Loucy (cell line): ENCODE measurements around the gene WLS.

Source experiments
- H2AFZ ChIP-seq: fragments of 200-600 bp; sonication (generic); 2 replicates; pipeline ENCODE4 v1.6.0; 2016; ENCODE audit warnings: antibody characterized with exemption, mild to moderate bottlenecking, low read length, moderate library complexity
- H3F3A ChIP-seq: fragments of 200-600 bp; 2 replicates; pipeline ENCODE4 v1.6.0; 2016; ENCODE audit warnings: antibody characterized with exemption, low read depth, mild to moderate bottlenecking
- H3K27me3 ChIP-seq: fragments of 200-600 bp; sonication (generic); 2 replicates; pipeline ENCODE4 v1.6.1; 2014; ENCODE audit warnings: low read length, mild to moderate bottlenecking; ENCODE audit not compliant: insufficient read depth, poor library complexity, severe bottlenecking
- H3K36me3 ChIP-seq: fragments of 200-600 bp; sonication (generic); 2 replicates; pipeline ENCODE4 v1.6.1; 2016; ENCODE audit warnings: low read length; ENCODE audit not compliant: insufficient read depth
- H3K4me1 ChIP-seq: fragments of 200-600 bp; sonication (generic); 2 replicates; pipeline ENCODE4 v1.5.1; 2014; ENCODE audit warnings: low read length, mild to moderate bottlenecking; ENCODE audit not compliant: insufficient read depth, poor library complexity, severe bottlenecking
- H3K4me2 ChIP-seq: fragments of 200-600 bp; sonication (generic); 2 replicates; pipeline ENCODE4 v1.6.0; 2014; ENCODE audit warnings: antibody characterized with exemption, low read length, low read depth, mild to moderate bottlenecking; ENCODE audit not compliant: poor library complexity, severe bottlenecking
- H3K4me3 ChIP-seq: fragments of 200-600 bp; sonication (generic); 2 replicates; pipeline ENCODE4 v1.5.1; 2014; ENCODE audit warnings: low read length, mild to moderate bottlenecking, mixed read lengths; ENCODE audit not compliant: poor library complexity, severe bottlenecking
- H3K79me2 ChIP-seq: fragments of 200-600 bp; sonication (generic); 2 replicates; pipeline ENCODE4 v1.6.1; 2014; ENCODE audit warnings: low read length; ENCODE audit not compliant: insufficient read depth
- H3K9ac ChIP-seq: fragments of 200-600 bp; sonication (generic); 2 replicates; pipeline ENCODE4 v1.6.0; 2014; ENCODE audit warnings: mild to moderate bottlenecking, low read depth, low read length, moderate library complexity; ENCODE audit not compliant: poor library complexity, severe bottlenecking
- H3K9me2 ChIP-seq: fragments of 200-600 bp; sonication (generic); replicated peaks from 2 replicates; pipeline ENCODE4 v1.6.1; 2016; ENCODE audit warnings: low read depth, low read length, mixed read lengths
- H3K9me3 ChIP-seq: fragments of 200-600 bp; sonication (generic); 2 replicates; pipeline ENCODE4 v1.6.1; 2014; ENCODE audit warnings: mild to moderate bottlenecking, antibody characterized with exemption, low read length, low read depth; ENCODE audit not compliant: insufficient read depth
- H4K20me1 ChIP-seq: fragments of 200-600 bp; sonication (generic); 2 replicates; pipeline ENCODE4 v1.6.0; 2014; ENCODE audit warnings: antibody characterized with exemption, low read length, mild to moderate bottlenecking; ENCODE audit not compliant: insufficient read depth, poor library complexity, severe bottlenecking
- CTCF ChIP-seq: fragments of 200-600 bp; sonication (generic); conservative IDR thresholded peaks from 2 replicates; pipeline ENCODE4 v1.5.1; 2014; ENCODE audit warnings: mild to moderate bottlenecking, antibody characterized with exemption, low read length
- EZH2phosphoT487 ChIP-seq: fragments of 200-600 bp; IDR thresholded peaks from 2 replicates; pipeline ENCODE4 v1.6.1; 2018; ENCODE audit warnings: antibody characterized with exemption, mild to moderate bottlenecking, moderate library complexity, borderline replicate concordance

WLS gene

GRCh38 chr1:68136187-68136586 is 96.1 kb downstream of the WLS start:
- Histone ChIP-seq H3K9me2 (no peaks in the 10 kb centered on the region), H3K9ac (no peak overlapping the region), H3K4me2 (no peak overlapping the region), H3K9me3 (no peaks in the 10 kb centered on the region), H3K27me3 (no peaks in the 10 kb centered on the region), H4K20me1 (no peaks in the 10 kb centered on the region), H3F3A (no peaks in the 10 kb centered on the region), H2AFZ (no peak overlapping the region), H3K4me3 (no peak overlapping the region), H3K79me2 (no peaks in the 10 kb centered on the region), H3K36me3 (no peaks in the 10 kb centered on the region), H3K4me1 (no peaks in the 10 kb centered on the region)
- TF ChIP-seq CTCF (no peak), EZH2phosphoT487 (no peak)

- Histone ChIP-seq H3K9me3 (no peaks in the 10 kb centered on the region), H3K79me2 (no peaks in the 10 kb centered on the region), H3K4me2 (no peak overlapping the region), H2AFZ (no peak overlapping the region), H3K27me3 (no peaks in the 10 kb centered on the region), H3K4me1 (peaks cover 5% of the 10 kb centered on the region), H3K9me2 (no peaks in the 10 kb centered on the region), H3K36me3 (no peaks in the 10 kb centered on the region), H3K4me3 (no peak overlapping the region), H3F3A (no peaks in the 10 kb centered on the region), H3K9ac (no peak overlapping the region), H4K20me1 (no peaks in the 10 kb centered on the region)
- TF ChIP-seq CTCF (no peak), EZH2phosphoT487 (no peak)
Measured at GRCh38 chr1:68132426-68133130, 99.7 kb downstream of the WLS start.

- no peak overlapping the region for H3K9ac ChIP-seq
- H4K20me1 ChIP-seq = no peaks in the 10 kb centered on the region
- no peaks in the 10 kb centered on the region for H3K36me3 ChIP-seq
- H3K4me1 ChIP-seq = peaks cover 5% of the 10 kb centered on the region
- no peaks in the 10 kb centered on the region for H3K79me2 ChIP-seq
- TF ChIP-seq CTCF = no peak
- H3K9me2 ChIP-seq = no peaks in the 10 kb centered on the region
- no peaks in the 10 kb centered on the region for H3K9me3 ChIP-seq
- no peak overlapping the region for H3K4me3 ChIP-seq
- H3F3A ChIP-seq = no peaks in the 10 kb centered on the region
- no peaks in the 10 kb centered on the region for H3K27me3 ChIP-seq
- H3K4me2 ChIP-seq = no peak overlapping the region
- no peak overlapping the region for H2AFZ ChIP-seq
Measured at GRCh38 chr1:68131261-68131660, 101.1 kb downstream of the WLS start.
